A549 (cell line): ENCODE data around the gene INPP4B. TPM values are rescaled to one million over a fixed set of nuclear protein-coding genes. Genes with fewer than 3 reads are reported as not detected.

ENCODE experiments used
- ATAC-seq, 2 experiments: fragments of 200-7000 bp in 1 of 2; fragments of >200 bp in 1 of 2; cut with Nextera tagmentation in 1 of 2; cut with Tn5 transposase in 1 of 2; 3 replicates each; pipeline versions ENCODE4 v1.8.0 to v1.9.1; 2018 to 2020; ENCODE audit warnings: mild to moderate bottlenecking in 1 of 2, moderate library complexity in 1 of 2
- CTCF ChIA-PET: fragments of 300-600 bp; sonication (Branson Sonifier 250); formaldehyde crosslinking; extraction: SDS; loops from one replicate; lab custom pipeline; 2021; ENCODE audit warnings: antibody characterized with exemption, inconsistent platforms; lab: Yijun Ruan, JAX
- POLR2A ChIA-PET: fragments of 350-600 bp; formaldehyde crosslinking; extraction: SDS; loops from one replicate; lab custom pipeline; 2021; ENCODE audit warnings: antibody characterized with exemption, inconsistent platforms; lab: Yijun Ruan, JAX
- DNase-seq, 2 experiments: peaks; one replicate each; pipeline versions ENCODE4 v3.0.0 to v3.0.0-alpha.2; 2011 to 2016; ENCODE audit warnings: low read depth in 1 of 2, low spot score in 1 of 2
- FAIRE-seq: peaks from 2 replicates; lab custom pipeline; 2011; peaks lifted over from hg19 to GRCh38; lab: Jason Lieb, UNC
- H3K27ac ChIP-seq, 2 experiments: fragments of >200 bp; sonication (Bioruptor Twin); formaldehyde crosslinking; 3 replicates each; pipeline ENCODE4 v1.5.1; 2016 to 2017
- H3K4me1 ChIP-seq: fragments of >200 bp; sonication (Bioruptor Twin); formaldehyde crosslinking; 3 replicates; pipeline ENCODE4 v1.6.1; 2016
- H3K4me2 ChIP-seq: fragments of >200 bp; sonication (Bioruptor Twin); formaldehyde crosslinking; 3 replicates; pipeline ENCODE4 v1.6.1; 2016
- H3K4me3 ChIP-seq: fragments of >200 bp; sonication (Bioruptor Twin); formaldehyde crosslinking; 3 replicates; pipeline ENCODE4 v1.5.1; 2016
- H3K9me3 ChIP-seq: fragments of >200 bp; sonication (Bioruptor Twin); formaldehyde crosslinking; 3 replicates; pipeline ENCODE4 v1.6.1; 2016
- BHLHE40 ChIP-seq: IDR thresholded peaks from 2 replicates; pipeline ENCODE4 v1.6.1; 2012; ENCODE audit warnings: low read depth, low read length, inconsistent platforms
- CEBPB ChIP-seq, 2 experiments: fragments of >200 bp in 1 of 2; sonication (Bioruptor Twin) in 1 of 2; formaldehyde crosslinking in 1 of 2; IDR thresholded peaks; 2 replicates each; pipeline ENCODE4 v1.6.1; 2012 to 2016
- CHD2 ChIP-seq: fragments of 150-350 bp; IDR thresholded peaks from 2 replicates; pipeline ENCODE4 v1.6.1; 2014; ENCODE audit warnings: low read length; ENCODE audit not compliant: partially characterized antibody
- EHF ChIP-seq: fragments of 250-450 bp; sonication (Bioruptor Pico); IDR thresholded peaks from 2 replicates; pipeline ENCODE4 v1.5.0; 2020; ENCODE audit warnings: mild to moderate bottlenecking
- EP300 ChIP-seq, 2 experiments: fragments of >200 bp; sonication (Bioruptor Twin); formaldehyde crosslinking; IDR thresholded peaks; 2 replicates in 1 of 2; 3 replicates in 1 of 2; pipeline ENCODE4 v1.6.1; 2016 to 2017
- GATA3 ChIP-seq: IDR thresholded peaks from 2 replicates; pipeline ENCODE4 v1.6.1; 2012; ENCODE audit warnings: borderline replicate concordance
- HOXB13 ChIP-seq: fragments of 250-450 bp; sonication (Bioruptor Pico); IDR thresholded peaks from 2 replicates; pipeline ENCODE4 v1.5.0; 2020; ENCODE audit warnings: low read depth, mild to moderate bottlenecking, moderate library complexity
- HOXB5 ChIP-seq: fragments of 250-450 bp; sonication (Bioruptor Pico); IDR thresholded peaks from 2 replicates; pipeline ENCODE4 v1.5.0; 2020; ENCODE audit warnings: mild to moderate bottlenecking, moderate library complexity
- JUN ChIP-seq, 2 experiments: fragments of >200 bp; sonication (Bioruptor Twin); formaldehyde crosslinking; IDR thresholded peaks; 2 replicates in 1 of 2; 3 replicates in 1 of 2; pipeline ENCODE4 v1.6.1; 2016 to 2017
- MAFK ChIP-seq: fragments of 450-650 bp; IDR thresholded peaks from 2 replicates; pipeline ENCODE4 v1.6.1; 2014; ENCODE audit not compliant: partially characterized antibody
- MYC ChIP-seq: IDR thresholded peaks from 2 replicates; pipeline ENCODE4 v1.6.1; 2012; ENCODE audit warnings: mild to moderate bottlenecking, inconsistent platforms, low read length, improper control_type of control experiment, borderline replicate concordance
- NR3C1 ChIP-seq: fragments of >200 bp; sonication (Bioruptor Twin); formaldehyde crosslinking; IDR thresholded peaks from 3 replicates; pipeline ENCODE4 v1.6.1; 2017
- POLR2A ChIP-seq: IDR thresholded peaks from 2 replicates; pipeline ENCODE4 v1.6.1; 2012; ENCODE audit warnings: mild to moderate bottlenecking, low read length
- POLR2AphosphoS2 ChIP-seq: conservative IDR thresholded peaks from 2 replicates; pipeline ENCODE4 v1.6.1; 2012; ENCODE audit warnings: low read length, improper control_type of control experiment, inconsistent platforms
- RAD21 ChIP-seq, 2 experiments: fragments of >200 bp in 1 of 2; sonication (Bioruptor Twin) in 1 of 2; formaldehyde crosslinking in 1 of 2; IDR thresholded peaks in 1 of 2; conservative IDR thresholded peaks in 1 of 2; 2 replicates in 1 of 2; 3 replicates in 1 of 2; pipeline ENCODE4 v1.6.1; 2012 to 2018; ENCODE audit warnings: inconsistent platforms in 1 of 2
- RARB ChIP-seq: fragments of 250-450 bp; sonication (Bioruptor Pico); IDR thresholded peaks from 2 replicates; pipeline ENCODE4 v1.8.0; 2021; ENCODE audit warnings: mild to moderate bottlenecking, moderate library complexity
- RNF2 ChIP-seq: fragments of 200-600 bp; sonication (generic); IDR thresholded peaks from 2 replicates; pipeline ENCODE4 v1.6.1; 2016; ENCODE audit warnings: low read depth, mild to moderate bottlenecking, antibody characterized with exemption, moderate library complexity, borderline replicate concordance
- SMC3 ChIP-seq: fragments of >200 bp; sonication (Bioruptor Twin); formaldehyde crosslinking; IDR thresholded peaks from 3 replicates; pipeline ENCODE4 v1.6.1; 2018; ENCODE audit warnings: inconsistent platforms
- SREBF2 ChIP-seq: fragments of 450-650 bp; IDR thresholded peaks from 2 replicates; pipeline ENCODE4 v1.6.1; 2014; ENCODE audit warnings: mild to moderate bottlenecking, moderate library complexity
- TFCP2L1 ChIP-seq: fragments of 250-450 bp; sonication (Bioruptor Pico); IDR thresholded peaks from 2 replicates; pipeline ENCODE4 v1.5.0; 2021; ENCODE audit warnings: mild to moderate bottlenecking
- ZNF302 ChIP-seq: fragments of 250-450 bp; sonication (Bioruptor Pico); IDR thresholded peaks from 2 replicates; pipeline ENCODE4 v1.9.0; 2021; ENCODE audit warnings: inconsistent platforms, mild to moderate bottlenecking, moderate library complexity
- ZSCAN20 ChIP-seq: fragments of 250-450 bp; sonication (Bioruptor Pico); IDR thresholded peaks from 2 replicates; pipeline ENCODE4 v1.8.0; 2022; ENCODE audit warnings: mild to moderate bottlenecking, moderate library complexity
- WGBS: methylation state at CpG from one replicate; pipeline ENCODE4 v1.1.6; 2017; ENCODE audit errors: missing lambda C conversion rate; 5-methylcytosine and 5-hydroxymethylcytosine counted together
- polyA plus RNA-seq, 4 experiments: library from polyadenylated mRNA; depleted of rRNA in 3 of 4; stranded (reverse); fragments of >200 nt; fragmentation: RNase III in 1 of 4; extraction: RNeasy Plus Mini Kit Qiagen cat#74134 plus additional on column Dnase treatment in 1 of 4; gene quantifications; 2 replicates in 3 of 4; 3 replicates in 1 of 4; pipeline ENCODE4 v1.2.3, GENCODE V29; 2011 to 2017
- TF ChIP-seq, protein P1 (sequence below): IDR thresholded peaks from 2 replicates; pipeline ENCODE4 v1.6.1; 2012
- TF ChIP-seq, protein P2 (sequence below): fragments of 450-650 bp; IDR thresholded peaks from 2 replicates; pipeline ENCODE4 v1.6.1; 2014; ENCODE audit warnings: antibody characterized with exemption
- TF ChIP-seq, protein P3 (sequence below): fragments of 250-450 bp; sonication (Bioruptor Pico); IDR thresholded peaks from 2 replicates; pipeline ENCODE4 v1.5.0; 2020; ENCODE audit warnings: low read depth, mild to moderate bottlenecking, moderate library complexity
- TF ChIP-seq, protein P4 (sequence below): fragments of 200-600 bp; sonication (generic); IDR thresholded peaks from 2 replicates; pipeline ENCODE4 v1.6.1; 2016; ENCODE audit warnings: antibody characterized with exemption, mild to moderate bottlenecking, moderate library complexity
- TF ChIP-seq, protein P5 (sequence below): fragments of 150-350 bp; IDR thresholded peaks from 2 replicates; pipeline ENCODE4 v1.6.1; 2014; ENCODE audit warnings: low read depth, mild to moderate bottlenecking, low read length

Gene INPP4B
- polyA plus RNA-seq, 2 of the 4 experiments (the other 2 are of a cell fraction) = 7.2 to 14.9 TPM

DNA sequence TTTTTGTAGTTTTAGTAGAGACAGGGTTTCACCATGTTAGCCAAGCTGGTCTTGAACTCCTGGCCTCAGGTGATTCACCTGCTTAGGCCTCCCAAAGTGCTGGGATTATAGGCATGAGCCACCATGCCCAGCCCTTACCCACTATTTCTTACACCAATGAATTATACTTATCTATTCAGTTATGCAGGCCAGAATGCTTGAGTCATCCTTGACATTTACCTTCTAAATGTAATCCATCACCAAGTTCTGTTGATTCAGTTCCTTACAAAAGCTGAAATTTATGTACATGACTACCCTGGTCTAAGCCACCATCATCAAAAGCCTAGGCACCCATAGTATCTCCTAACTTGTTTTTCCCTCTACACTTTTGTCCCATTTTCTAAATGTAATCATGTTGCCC lies 624.0 kb downstream of the INPP4B start:
- Histone ChIP-seq H3K27ac (peak overlapping the region; percentile 5 to 65; a peak in 2 of 6 replicates), H3K4me3 (no peak overlapping the region), H3K4me1 (peaks cover 8% of the 10 kb centered on the region; the same call in 1 of the 3 replicates), H3K4me2 (peak overlapping the region; percentile 18; the same call in 1 of the 3 replicates), H3K9me3 (no peaks in the 10 kb centered on the region)
- ChIA-PET POLR2A (no interaction called here), CTCF (no interaction called here)
- TF ChIP-seq GATA3 = no peak
- TF ChIP-seq RARB (CRISPR knock-in tag) = no peak
- TF ChIP-seq, protein P1, sequence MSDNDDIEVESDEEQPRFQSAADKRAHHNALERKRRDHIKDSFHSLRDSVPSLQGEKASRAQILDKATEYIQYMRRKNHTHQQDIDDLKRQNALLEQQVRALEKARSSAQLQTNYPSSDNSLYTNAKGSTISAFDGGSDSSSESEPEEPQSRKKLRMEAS = no peak
- TF ChIP-seq EHF (CRISPR knock-in tag) = no peak
- TF ChIP-seq HOXB5 = no peak
- TF ChIP-seq CHD2 = no peak
- FAIRE-seq (no peak), DNase-seq (peak in 1 of 2 experiments; percentile 25), ATAC-seq (peak in 1 of 2 experiments; percentile 58; a peak in 2 of 6 replicates)

DNA sequence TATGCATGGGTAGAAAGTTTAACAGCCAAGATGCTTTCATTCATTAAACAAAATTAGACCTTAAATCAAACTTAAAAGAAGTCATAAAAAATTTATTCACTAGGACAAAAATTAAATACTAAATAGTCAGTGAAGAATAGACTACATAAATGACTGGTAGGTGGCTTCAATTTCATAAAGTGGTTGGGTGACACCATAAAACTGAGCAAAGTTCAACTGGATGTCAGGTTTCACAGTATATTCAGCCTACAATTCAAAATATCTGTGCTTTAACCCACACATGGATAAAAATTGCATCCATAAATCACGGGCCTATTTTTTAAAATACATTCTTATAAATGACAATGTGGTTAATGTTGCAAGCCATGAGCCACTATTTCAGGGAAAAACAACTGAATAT lies 627.4 kb downstream of the INPP4B start:
- no peak for TF ChIP-seq CEBPB (IDR thresholded peaks at IDR 0.05)
- no peak for TF ChIP-seq JUN (IDR thresholded peaks at IDR 0.05)
- no peak for TF ChIP-seq HOXB13 (CRISPR knock-in tag)
- no peak for FAIRE-seq
- no peak overlapping the region for H3K4me3 ChIP-seq
- DNase-seq = no peak
- POLR2A ChIA-PET = no interaction called here
- CTCF ChIA-PET = no interaction called here
- H3K4me2 ChIP-seq = no peak overlapping the region
- H3K4me1 ChIP-seq = peaks cover 8% of the 10 kb centered on the region; the same call in 1 of the 3 replicates
- no peaks in the 10 kb centered on the region for H3K9me3 ChIP-seq
- no peak for ATAC-seq
- H3K27ac ChIP-seq = no peak overlapping the region
- WGBS = 52% methylated on average over 1 of the region's 1 CpG

DNA sequence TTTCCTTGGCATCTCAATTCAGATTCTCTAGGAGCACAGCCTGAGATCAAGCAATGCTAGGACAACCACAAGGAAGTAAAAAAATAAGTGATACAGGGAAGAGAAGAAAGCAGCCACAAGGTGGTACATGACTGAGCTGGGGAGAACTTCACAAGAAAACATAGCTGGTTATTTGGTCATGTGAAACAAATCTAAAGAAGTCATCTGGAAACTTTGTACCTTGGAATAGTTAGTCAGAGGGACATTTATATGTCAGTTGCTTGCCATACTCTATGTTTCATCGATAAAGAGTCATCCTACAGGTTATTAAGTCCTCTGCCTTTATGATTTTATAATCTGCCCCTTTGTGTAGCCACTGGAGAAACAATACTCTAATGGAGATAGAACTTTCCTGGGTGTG lies 634.7 kb downstream of the INPP4B start:
- no peak for FAIRE-seq

DNA sequence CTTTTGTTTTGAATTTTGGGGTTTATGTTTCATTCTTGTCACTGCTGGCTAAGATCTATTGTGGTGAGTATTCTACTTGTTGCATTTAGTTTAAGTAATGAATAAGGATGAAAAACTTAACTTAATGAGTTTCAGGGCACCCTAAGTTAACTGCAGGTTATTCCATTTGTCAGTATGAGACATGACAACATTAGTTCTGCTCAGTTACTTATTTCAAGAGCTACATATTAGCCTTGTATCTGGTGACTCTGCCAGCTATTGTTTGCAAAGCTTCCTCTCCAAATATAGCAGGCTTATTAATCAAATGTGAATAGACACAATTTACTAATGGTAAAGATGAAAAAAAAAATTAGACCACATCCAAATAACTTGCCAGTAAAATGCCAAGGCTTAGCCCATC lies 642.6 kb downstream of the INPP4B start:
- FAIRE-seq (no peak), ATAC-seq (no peak), DNase-seq (no peak)
- H3K4me1 ChIP-seq = no peaks in the 10 kb centered on the region
- H3K4me2 ChIP-seq = no peak overlapping the region
- POLR2A ChIA-PET = no interaction called here
- CTCF ChIA-PET = no interaction called here
- H3K4me3 ChIP-seq = no peak overlapping the region
- H3K9me3 ChIP-seq = no peaks in the 10 kb centered on the region
- H3K27ac ChIP-seq = no peak overlapping the region
- TF ChIP-seq SREBF2 = no peak
- TF ChIP-seq ZSCAN20 (CRISPR knock-in tag) = no peak
- TF ChIP-seq, protein P2, sequence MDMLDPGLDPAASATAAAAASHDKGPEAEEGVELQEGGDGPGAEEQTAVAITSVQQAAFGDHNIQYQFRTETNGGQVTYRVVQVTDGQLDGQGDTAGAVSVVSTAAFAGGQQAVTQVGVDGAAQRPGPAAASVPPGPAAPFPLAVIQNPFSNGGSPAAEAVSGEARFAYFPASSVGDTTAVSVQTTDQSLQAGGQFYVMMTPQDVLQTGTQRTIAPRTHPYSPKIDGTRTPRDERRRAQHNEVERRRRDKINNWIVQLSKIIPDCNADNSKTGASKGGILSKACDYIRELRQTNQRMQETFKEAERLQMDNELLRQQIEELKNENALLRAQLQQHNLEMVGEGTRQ = no peak
- no peak for TF ChIP-seq BHLHE40
- TF ChIP-seq MAFK = no peak
- TF ChIP-seq MYC = no peak
- no peak for TF ChIP-seq RNF2
- TF ChIP-seq NR3C1 = no peak
- TF ChIP-seq, protein P3, sequence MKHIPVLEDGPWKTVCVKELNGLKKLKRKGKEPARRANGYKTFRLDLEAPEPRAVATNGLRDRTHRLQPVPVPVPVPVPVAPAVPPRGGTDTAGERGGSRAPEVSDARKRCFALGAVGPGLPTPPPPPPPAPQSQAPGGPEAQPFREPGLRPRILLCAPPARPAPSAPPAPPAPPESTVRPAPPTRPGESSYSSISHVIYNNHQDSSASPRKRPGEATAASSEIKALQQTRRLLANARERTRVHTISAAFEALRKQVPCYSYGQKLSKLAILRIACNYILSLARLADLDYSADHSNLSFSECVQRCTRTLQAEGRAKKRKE (CRISPR knock-in tag) = no peak
- TF ChIP-seq GATA3 = no peak
- no peak for TF ChIP-seq POLR2AphosphoS2
- no peak for TF ChIP-seq RAD21 (conservative IDR thresholded peaks at IDR 0.05 in 1 of 2, IDR thresholded peaks at IDR 0.05 in 1 of 2)

More for the DNA sequence above, 634.7 kb downstream of the INPP4B start:
- H3K9me3 ChIP-seq = no peaks in the 10 kb centered on the region
- H3K27ac ChIP-seq = no peak overlapping the region
- H3K4me2 ChIP-seq = no peak overlapping the region
- H3K4me3 ChIP-seq = no peak overlapping the region
- ChIA-PET POLR2A (no interaction called here), CTCF (no interaction called here)
- H3K4me1 ChIP-seq = no peaks in the 10 kb centered on the region
- ATAC-seq (peak in 1 of 2 experiments; percentile 38; a peak in 1 of 6 replicates), DNase-seq (peak; percentile 1 to 9)
- TF ChIP-seq EP300 (IDR thresholded peaks at IDR 0.05) (no peak), POLR2A (no peak), HOXB13 (CRISPR knock-in tag) (no peak), SMC3 (no peak), TFCP2L1 (CRISPR knock-in tag) (no peak), ZNF302 (CRISPR knock-in tag) (no peak)
- TF ChIP-seq, protein P4, sequence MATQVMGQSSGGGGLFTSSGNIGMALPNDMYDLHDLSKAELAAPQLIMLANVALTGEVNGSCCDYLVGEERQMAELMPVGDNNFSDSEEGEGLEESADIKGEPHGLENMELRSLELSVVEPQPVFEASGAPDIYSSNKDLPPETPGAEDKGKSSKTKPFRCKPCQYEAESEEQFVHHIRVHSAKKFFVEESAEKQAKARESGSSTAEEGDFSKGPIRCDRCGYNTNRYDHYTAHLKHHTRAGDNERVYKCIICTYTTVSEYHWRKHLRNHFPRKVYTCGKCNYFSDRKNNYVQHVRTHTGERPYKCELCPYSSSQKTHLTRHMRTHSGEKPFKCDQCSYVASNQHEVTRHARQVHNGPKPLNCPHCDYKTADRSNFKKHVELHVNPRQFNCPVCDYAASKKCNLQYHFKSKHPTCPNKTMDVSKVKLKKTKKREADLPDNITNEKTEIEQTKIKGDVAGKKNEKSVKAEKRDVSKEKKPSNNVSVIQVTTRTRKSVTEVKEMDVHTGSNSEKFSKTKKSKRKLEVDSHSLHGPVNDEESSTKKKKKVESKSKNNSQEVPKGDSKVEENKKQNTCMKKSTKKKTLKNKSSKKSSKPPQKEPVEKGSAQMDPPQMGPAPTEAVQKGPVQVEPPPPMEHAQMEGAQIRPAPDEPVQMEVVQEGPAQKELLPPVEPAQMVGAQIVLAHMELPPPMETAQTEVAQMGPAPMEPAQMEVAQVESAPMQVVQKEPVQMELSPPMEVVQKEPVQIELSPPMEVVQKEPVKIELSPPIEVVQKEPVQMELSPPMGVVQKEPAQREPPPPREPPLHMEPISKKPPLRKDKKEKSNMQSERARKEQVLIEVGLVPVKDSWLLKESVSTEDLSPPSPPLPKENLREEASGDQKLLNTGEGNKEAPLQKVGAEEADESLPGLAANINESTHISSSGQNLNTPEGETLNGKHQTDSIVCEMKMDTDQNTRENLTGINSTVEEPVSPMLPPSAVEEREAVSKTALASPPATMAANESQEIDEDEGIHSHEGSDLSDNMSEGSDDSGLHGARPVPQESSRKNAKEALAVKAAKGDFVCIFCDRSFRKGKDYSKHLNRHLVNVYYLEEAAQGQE = no peak
- TF ChIP-seq, protein P5, sequence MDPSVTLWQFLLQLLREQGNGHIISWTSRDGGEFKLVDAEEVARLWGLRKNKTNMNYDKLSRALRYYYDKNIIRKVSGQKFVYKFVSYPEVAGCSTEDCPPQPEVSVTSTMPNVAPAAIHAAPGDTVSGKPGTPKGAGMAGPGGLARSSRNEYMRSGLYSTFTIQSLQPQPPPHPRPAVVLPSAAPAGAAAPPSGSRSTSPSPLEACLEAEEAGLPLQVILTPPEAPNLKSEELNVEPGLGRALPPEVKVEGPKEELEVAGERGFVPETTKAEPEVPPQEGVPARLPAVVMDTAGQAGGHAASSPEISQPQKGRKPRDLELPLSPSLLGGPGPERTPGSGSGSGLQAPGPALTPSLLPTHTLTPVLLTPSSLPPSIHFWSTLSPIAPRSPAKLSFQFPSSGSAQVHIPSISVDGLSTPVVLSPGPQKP = no peak
- 65% methylated on average over 1 of the region's 1 CpG for WGBS
